Ovary (tissue), 9 donors: Measurements from ENCODE around the gene GXYLT2. TPM values are rescaled to one million over a fixed set of nuclear protein-coding genes. Genes with fewer than 3 reads are reported as not detected.

Source experiments
- DNase-seq, 5 donors: peaks; one replicate each; pipeline ENCODE4 v3.0.0-alpha.2; 2019 to 2020
- H3K27ac ChIP-seq, 2 donors: fragments of 200-600 bp; one replicate each; pipeline versions ENCODE4 v1.5.1 to v1.8.0; 2019 to 2022
- H3K27me3 ChIP-seq: fragments of 200-600 bp; one replicate; pipeline ENCODE4 v1.8.0; 2022
- H3K36me3 ChIP-seq: fragments of 200-600 bp; sonication (generic); one replicate; pipeline ENCODE4 v1.5.1; 2019
- H3K4me1 ChIP-seq: one replicate; pipeline ENCODE4 v1.8.1; 2013; ENCODE audit warnings: mild to moderate bottlenecking, moderate library complexity; ENCODE audit not compliant: insufficient read depth
- H3K4me3 ChIP-seq: fragments of 200-600 bp; sonication (generic); one replicate; pipeline ENCODE4 v1.5.1; 2017
- H3K9me3 ChIP-seq, 2 donors: fragments of 200-600 bp in 1 of 2; sonication (generic) in 1 of 2; one replicate each; pipeline versions ENCODE4 v1.5.1 to v1.8.1; 2013 to 2019; ENCODE audit warnings: mild to moderate bottlenecking in 1 of 2, moderate library complexity in 1 of 2
- EP300 ChIP-seq: sonication (generic); formaldehyde crosslinking; IDR thresholded peaks from one replicate; pipeline ENCODE4 v1.6.1; 2017; ENCODE audit warnings: antibody characterized with exemption
- POLR2A ChIP-seq: fragments of 450-650 bp; IDR thresholded peaks from one replicate; pipeline ENCODE4 v1.6.1; 2017; ENCODE audit warnings: antibody characterized with exemption, mild to moderate bottlenecking, moderate library complexity
- WGBS, 3 donors: extraction: QIAGEN DNeasy Blood & Tissue Kit in 1 of 3; methylation state at CpG; one replicate each; pipeline versions ENCODE4 v1.1.5 to v1.1.7; 2013 to 2017; 5-methylcytosine and 5-hydroxymethylcytosine counted together
- intact Hi-C, 4 donors: fragments of 100-400 bp; cut with DNase I; formaldehyde crosslinking; loops; one replicate each; pipeline versions ENCODE4 v1.11.0 to v1.15.1; 2022 to 2023
- polyA plus RNA-seq, 2 donors: library from polyadenylated mRNA; stranded (reverse); fragments of 200-250 nt in 1 of 2; fragments of 350-450 nt in 1 of 2; fragmentation: Illumina TruSeq in 1 of 2; extraction: RNeasy Lipid Tissue Mini Kit (QIAGEN cat#74804) in 1 of 2; gene quantifications; one replicate each; pipeline ENCODE4 v1.2.3, GENCODE V29; 2013 to 2014
- total RNA-seq, 7 donors: library from RNA; depleted of rRNA in 2 of 7; stranded (reverse); fragments of >200 nt in 2 of 7; fragmentation: NEBNext Ultra II Directional in 3 of 7; extraction: Animal tissue kit (Norgen Biotek cat#: 25700) in 3 of 7; gene quantifications; one replicate each; pipeline versions ENCODE4 v1.1.0 to v1.2.4, GENCODE V29; 2016 to 2023
- TF ChIP-seq, protein P1 (sequence below), 3 donors: fragments of 450-650 bp in 2 of 3; fragments of 200-600 bp in 1 of 3; IDR thresholded peaks; one replicate each; pipeline versions ENCODE4 v1.5.1 to v1.8.0; 2016 to 2022; ENCODE audit warnings: antibody characterized with exemption in 3 of 3, mild to moderate bottlenecking in 1 of 3
- donor health status: DM: no; HTN: no; CAD: no; lungs with moderate emphysema.
- donor health status: DM: no; HTN: no; CAD: no.
- donor health status: Bipolar disorder and iron deficiency.
- donor health status: DM: yes; HTN: yes; CAD: no.
- donor health status: DM: no; HTN: no; CAD: no.
- donor health status: DM: yes; HTN: yes; CAD: no.

The GXYLT2 gene
- total and polyA plus RNA-seq, 9 donors: 9.4 to 86.0 (median 43.7) TPM

DNA sequence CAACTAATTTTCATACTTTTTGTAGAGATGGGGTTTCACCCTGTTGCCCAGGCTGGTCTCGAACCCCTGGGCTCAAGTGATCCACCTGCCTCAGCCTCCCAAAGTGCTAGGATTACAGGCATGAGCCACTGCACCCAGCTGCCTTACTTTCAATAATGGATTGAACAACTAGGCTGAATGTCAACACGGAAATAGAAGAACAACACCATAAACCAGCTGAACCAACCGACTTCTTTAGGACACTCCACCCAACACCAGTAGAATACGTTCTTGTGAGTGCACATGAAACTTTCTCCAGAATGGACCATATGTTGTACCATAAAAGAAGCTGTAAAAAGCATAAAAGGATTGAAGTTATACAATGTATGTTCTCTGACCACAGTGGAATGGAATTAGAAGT lies 42.9 kb downstream of the GXYLT2 start:
- Histone ChIP-seq H3K27me3 (no peaks in the 10 kb centered on the region), H3K4me1 (peaks cover under 1% of the 10 kb centered on the region), H3K4me3 (no peak overlapping the region), H3K36me3 (no peaks in the 10 kb centered on the region), H3K27ac (no peak overlapping the region), H3K9me3 (no peaks in the 10 kb centered on the region)
- intact Hi-C loops: loop anchor here in 1 of 4 donors (10.0 kb wide), 1 partner anchor 124 kb away; no protein-coding TSS in a partner anchor
- 92 to 98% (median 96%) methylated on average over 4 of the region's 4 CpGs for WGBS, 3 donors
- TF ChIP-seq POLR2A (no peak), EP300 (no peak)
- TF ChIP-seq, protein P1, sequence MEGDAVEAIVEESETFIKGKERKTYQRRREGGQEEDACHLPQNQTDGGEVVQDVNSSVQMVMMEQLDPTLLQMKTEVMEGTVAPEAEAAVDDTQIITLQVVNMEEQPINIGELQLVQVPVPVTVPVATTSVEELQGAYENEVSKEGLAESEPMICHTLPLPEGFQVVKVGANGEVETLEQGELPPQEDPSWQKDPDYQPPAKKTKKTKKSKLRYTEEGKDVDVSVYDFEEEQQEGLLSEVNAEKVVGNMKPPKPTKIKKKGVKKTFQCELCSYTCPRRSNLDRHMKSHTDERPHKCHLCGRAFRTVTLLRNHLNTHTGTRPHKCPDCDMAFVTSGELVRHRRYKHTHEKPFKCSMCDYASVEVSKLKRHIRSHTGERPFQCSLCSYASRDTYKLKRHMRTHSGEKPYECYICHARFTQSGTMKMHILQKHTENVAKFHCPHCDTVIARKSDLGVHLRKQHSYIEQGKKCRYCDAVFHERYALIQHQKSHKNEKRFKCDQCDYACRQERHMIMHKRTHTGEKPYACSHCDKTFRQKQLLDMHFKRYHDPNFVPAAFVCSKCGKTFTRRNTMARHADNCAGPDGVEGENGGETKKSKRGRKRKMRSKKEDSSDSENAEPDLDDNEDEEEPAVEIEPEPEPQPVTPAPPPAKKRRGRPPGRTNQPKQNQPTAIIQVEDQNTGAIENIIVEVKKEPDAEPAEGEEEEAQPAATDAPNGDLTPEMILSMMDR (IDR thresholded peaks at IDR 0.05): no peak
- DNase-seq: no peak

DNA sequence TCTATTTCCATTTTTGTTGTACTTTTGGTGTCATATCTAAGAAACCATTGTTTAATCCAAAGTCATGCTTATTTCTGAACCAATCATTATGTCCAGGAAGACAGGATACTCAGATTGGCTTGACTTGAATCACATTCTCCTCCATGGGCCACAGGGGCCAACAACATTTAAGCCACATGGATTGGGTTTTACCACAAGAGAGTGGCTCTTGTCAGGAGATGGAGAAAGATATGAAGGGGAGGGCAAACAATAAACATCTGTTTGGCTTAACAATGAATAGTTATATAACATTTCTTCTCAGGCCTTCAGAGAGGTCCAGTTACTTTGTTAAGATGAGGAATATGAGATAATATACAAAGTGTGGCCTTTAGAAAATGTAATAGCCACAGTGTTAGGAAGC lies 44.6 kb downstream of the GXYLT2 start:
- intact Hi-C loops: loop anchor here in 1 of 4 donors (10.0 kb wide), 1 partner anchor 122 kb away; no protein-coding TSS in a partner anchor
- Histone ChIP-seq H3K27me3 (no peaks in the 10 kb centered on the region), H3K36me3 (no peaks in the 10 kb centered on the region), H3K4me3 (no peak overlapping the region), H3K4me1 (peaks cover 1% of the 10 kb centered on the region), H3K9me3 (no peaks in the 10 kb centered on the region), H3K27ac (no peak overlapping the region)
- no peak for TF ChIP-seq POLR2A
- TF ChIP-seq, protein P1 (IDR thresholded peaks at IDR 0.05): no peak
- no peak for TF ChIP-seq EP300
- DNase-seq: no peak

DNA sequence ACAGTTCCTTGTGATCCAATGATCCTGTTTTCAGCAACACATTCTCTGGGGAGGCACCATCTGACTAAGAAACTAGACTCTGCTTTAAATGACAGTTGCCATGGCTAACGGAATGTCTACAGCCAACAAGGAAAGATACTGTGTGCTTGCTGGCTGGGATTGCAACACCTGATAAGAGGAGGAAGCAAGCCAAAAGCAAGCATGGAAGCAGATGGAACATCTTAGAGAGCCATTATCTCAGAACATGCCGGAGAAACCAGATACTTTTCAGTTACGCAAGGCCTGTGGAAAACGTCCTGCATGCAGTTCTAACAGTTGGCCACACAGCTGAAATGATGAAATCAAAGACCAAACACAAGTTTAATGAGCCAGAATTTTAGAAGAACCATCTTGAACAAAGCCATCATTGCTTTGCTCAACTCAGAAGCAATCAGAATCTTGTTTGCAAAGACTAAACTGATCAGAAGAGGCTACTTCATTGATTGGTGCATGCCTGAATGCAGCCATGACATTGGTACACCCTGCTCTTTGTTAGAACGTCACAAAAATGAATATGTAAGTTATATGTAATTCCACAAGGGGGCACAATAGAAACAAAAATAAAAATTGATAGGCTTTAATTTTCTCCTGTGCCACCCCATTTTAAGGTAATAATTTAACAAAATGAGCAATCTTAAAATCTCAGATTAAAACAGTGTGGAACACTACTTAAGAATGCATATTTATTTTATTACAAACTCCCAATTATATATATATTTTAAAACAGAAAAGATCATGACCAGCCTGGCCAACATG lies 50.8 kb downstream of the GXYLT2 start:
- no peak overlapping the region for H3K4me3 ChIP-seq
- no peaks in the 10 kb centered on the region for H3K36me3 ChIP-seq
- H3K9me3 ChIP-seq: no peaks in the 10 kb centered on the region
- intact Hi-C loops: loop anchor here in 2 of 4 donors (5.0 to 10.0 kb wide), 2 partner anchors 51 to 116 kb away; partner anchors contain the start of gene GXYLT2 (in 1 of the 2)
- TF ChIP-seq EP300 (peak; percentile 92), POLR2A (no peak)
- TF ChIP-seq, protein P1 (IDR thresholded peaks at IDR 0.05): peak; percentile 24 to 97 (median 90)
- H3K4me1 ChIP-seq: peaks cover 3% of the 10 kb centered on the region
- DNase-seq: peak; percentile 57 to 91 (median 73)
- peak overlapping the region in 1 of 2 donors; percentile 80 for H3K27ac ChIP-seq
- 3 to 9% (median 9%) methylated on average over 5 of the region's 5 CpGs for WGBS, 3 donors
- no peaks in the 10 kb centered on the region for H3K27me3 ChIP-seq

DNA sequence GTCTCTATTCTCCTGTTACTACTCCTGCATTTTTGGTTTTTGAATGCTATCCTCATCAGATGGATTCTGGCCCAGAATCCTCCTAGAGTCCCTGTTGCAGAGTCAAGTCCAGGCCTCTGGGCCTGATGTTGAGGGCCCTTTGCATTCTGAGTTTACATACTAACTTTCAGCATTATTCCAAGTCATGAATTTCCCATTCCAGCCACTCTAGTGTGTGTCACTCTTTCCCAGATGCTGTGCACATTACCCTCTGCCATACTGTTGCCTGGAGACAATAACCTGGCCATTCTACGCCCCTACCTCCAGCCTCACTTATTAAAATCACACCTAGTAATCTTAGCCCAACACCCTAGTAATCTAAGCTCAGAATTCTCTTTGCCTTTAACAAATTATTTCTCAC lies 53.4 kb downstream of the GXYLT2 start:
- intact Hi-C loops: loop anchor here in 1 of 4 donors (10.0 kb wide), 1 partner anchor 134 kb away; no protein-coding TSS in a partner anchor
- H3K4me1 ChIP-seq: peaks cover 4% of the 10 kb centered on the region
- no peaks in the 10 kb centered on the region for H3K27me3 ChIP-seq
- H3K4me3 ChIP-seq: no peak overlapping the region
- no peaks in the 10 kb centered on the region for H3K36me3 ChIP-seq
- H3K27ac ChIP-seq: no peak overlapping the region
- H3K9me3 ChIP-seq: no peaks in the 10 kb centered on the region
- no peak for DNase-seq
- 93 to 97% (median 95%) methylated on average over 1 of the region's 1 CpG for WGBS, 3 donors
- TF ChIP-seq EP300: no peak
- no peak for TF ChIP-seq POLR2A

DNA sequence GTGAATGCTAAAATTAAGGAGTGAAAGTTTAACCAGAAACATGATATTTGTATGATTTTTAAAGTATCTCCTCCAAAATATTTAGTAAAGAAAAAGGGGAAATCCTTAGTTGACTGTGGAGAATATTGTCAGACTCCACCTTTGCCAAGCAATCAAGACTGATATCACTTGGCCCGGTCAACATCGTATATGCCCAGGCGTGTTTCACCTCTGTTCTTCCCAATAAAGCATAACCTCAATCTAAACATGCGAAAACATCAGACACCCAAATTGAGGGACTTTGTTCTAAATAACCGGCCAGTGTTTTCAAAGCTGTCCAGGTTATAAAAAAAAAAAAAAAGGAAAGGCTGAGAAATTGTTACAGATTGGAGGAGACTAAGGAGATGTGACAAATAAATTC lies 54.6 kb downstream of the GXYLT2 start:
- Histone ChIP-seq H3K9me3 (no peaks in the 10 kb centered on the region), H3K36me3 (no peaks in the 10 kb centered on the region), H3K4me3 (no peak overlapping the region), H3K27me3 (no peaks in the 10 kb centered on the region), H3K27ac (no peak overlapping the region), H3K4me1 (peaks cover 6% of the 10 kb centered on the region)
- TF ChIP-seq POLR2A (no peak), EP300 (no peak)
- TF ChIP-seq, protein P1 (IDR thresholded peaks at IDR 0.05): no peak
- DNase-seq: no peak
- intact Hi-C loops: loop anchor here in 1 of 4 donors (10.0 kb wide), 1 partner anchor 132 kb away; no protein-coding TSS in a partner anchor
- WGBS, 3 donors: 93 to 94% (median 94%) methylated on average over 5 of the region's 5 CpGs
